C4-2B (cell line): ENCODE measurements around the gene GADD45B.

ENCODE experiments used
- H3K27ac ChIP-seq: fragments of 450-650 bp; 2 replicates; pipeline ENCODE4 v1.5.1; 2017
- ZFX ChIP-seq: fragments of 450-650 bp; IDR thresholded peaks from 2 replicates; pipeline ENCODE4 v1.6.1; 2017
- TF ChIP-seq, protein P1 (sequence below): fragments of 450-650 bp; conservative IDR thresholded peaks from 2 replicates; pipeline ENCODE4 v1.5.1; 2017; ENCODE audit warnings: mild to moderate bottlenecking

GADD45B gene

DNA sequence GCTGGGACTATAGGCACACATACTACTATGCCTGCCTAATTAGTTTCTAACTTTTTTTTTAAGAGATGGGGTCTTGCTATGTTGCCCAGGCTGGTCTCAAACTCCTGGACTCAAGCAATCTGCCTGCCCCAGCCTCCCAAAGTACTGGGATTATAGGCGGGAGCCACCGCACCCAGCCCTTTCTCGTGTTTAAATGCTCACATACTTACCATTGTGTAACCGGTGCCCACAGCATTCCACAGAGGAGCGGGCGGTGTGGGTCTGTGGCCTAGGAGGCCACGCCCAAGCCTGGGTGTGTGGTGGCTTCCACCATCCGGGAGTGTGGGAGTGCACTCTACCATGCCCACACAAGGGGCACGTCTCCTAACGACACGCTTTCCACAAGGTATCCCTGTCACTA lies 26.9 kb upstream of the GADD45B start:
- no peak overlapping the region for H3K27ac ChIP-seq
- no peak for TF ChIP-seq ZFX
- TF ChIP-seq, protein P1, sequence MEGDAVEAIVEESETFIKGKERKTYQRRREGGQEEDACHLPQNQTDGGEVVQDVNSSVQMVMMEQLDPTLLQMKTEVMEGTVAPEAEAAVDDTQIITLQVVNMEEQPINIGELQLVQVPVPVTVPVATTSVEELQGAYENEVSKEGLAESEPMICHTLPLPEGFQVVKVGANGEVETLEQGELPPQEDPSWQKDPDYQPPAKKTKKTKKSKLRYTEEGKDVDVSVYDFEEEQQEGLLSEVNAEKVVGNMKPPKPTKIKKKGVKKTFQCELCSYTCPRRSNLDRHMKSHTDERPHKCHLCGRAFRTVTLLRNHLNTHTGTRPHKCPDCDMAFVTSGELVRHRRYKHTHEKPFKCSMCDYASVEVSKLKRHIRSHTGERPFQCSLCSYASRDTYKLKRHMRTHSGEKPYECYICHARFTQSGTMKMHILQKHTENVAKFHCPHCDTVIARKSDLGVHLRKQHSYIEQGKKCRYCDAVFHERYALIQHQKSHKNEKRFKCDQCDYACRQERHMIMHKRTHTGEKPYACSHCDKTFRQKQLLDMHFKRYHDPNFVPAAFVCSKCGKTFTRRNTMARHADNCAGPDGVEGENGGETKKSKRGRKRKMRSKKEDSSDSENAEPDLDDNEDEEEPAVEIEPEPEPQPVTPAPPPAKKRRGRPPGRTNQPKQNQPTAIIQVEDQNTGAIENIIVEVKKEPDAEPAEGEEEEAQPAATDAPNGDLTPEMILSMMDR: no peak

DNA sequence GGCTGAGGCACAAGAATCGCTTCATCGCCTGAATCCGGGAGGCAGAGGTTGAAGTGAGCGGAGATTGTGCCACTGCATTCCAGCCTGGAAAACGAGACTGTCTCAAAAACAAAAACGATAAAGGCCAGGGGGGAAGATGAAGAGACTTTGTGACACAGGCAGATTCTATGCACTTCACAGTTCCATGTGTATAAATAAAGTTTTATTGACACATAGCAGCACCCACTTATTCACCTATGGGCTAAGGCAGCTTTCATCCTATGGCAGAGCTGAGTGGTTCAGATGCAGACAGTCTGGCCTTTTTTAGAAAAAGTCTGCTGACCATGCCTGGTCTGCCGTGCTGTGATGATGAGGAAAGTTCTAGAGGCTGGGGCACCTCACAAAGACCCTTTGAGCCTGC lies 24.8 kb upstream of the GADD45B start:
- no peak for TF ChIP-seq ZFX
- TF ChIP-seq, protein P1: no peak
- no peak overlapping the region for H3K27ac ChIP-seq

DNA sequence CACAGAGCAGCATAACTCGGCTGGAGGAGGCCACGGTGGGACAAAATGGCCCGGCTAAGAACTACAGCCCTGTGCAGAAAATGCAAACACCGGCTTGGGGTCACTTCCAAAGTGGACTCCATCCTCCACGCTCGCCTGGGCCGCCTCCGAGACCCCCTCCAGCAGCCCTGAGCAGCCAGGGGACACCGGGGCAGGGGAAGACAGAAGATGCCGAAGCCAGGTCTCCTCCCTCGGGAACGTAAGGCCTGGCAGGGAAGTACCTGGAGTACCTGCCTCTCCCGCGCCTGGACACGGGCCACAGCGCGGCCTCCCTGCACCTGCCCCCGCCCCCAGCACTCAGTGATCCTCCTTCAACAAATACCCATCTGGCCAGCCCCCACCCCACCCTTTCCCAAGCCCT lies 24.2 kb upstream of the GADD45B start:
- H3K27ac ChIP-seq: no peak overlapping the region
- TF ChIP-seq, protein P1: no peak
- no peak for TF ChIP-seq ZFX

DNA sequence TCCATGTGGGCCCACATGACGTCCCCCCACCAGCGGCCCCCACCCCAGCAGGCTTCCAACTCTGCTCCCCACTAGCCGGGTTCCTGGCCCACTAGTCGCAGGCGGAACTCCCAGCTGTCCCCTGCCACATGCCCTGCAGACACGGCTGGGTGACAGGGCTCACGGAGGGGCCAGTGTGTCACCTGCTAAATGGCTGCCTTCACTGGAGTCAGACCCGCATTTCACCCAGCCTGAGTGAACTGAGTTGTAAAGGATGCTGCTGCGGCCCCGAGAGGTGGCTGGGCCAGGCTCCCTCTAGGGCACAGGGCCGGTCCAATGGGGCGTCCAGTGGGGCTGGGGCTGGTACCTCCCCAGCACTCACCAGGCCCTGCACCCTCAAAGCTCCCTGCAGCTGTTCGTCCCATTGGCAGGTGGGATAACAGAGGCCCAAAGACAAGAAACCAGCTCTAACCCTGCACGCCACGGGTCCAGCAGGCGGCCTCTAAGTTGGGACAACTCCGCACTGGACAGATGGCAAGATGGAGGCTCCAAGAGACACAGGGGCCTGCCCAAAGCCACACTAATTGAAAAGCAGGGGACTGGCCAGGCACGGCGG lies 22.4 kb upstream of the GADD45B start:
- TF ChIP-seq, protein P1: no peak
- no peak for TF ChIP-seq ZFX
- no peak overlapping the region for H3K27ac ChIP-seq

DNA sequence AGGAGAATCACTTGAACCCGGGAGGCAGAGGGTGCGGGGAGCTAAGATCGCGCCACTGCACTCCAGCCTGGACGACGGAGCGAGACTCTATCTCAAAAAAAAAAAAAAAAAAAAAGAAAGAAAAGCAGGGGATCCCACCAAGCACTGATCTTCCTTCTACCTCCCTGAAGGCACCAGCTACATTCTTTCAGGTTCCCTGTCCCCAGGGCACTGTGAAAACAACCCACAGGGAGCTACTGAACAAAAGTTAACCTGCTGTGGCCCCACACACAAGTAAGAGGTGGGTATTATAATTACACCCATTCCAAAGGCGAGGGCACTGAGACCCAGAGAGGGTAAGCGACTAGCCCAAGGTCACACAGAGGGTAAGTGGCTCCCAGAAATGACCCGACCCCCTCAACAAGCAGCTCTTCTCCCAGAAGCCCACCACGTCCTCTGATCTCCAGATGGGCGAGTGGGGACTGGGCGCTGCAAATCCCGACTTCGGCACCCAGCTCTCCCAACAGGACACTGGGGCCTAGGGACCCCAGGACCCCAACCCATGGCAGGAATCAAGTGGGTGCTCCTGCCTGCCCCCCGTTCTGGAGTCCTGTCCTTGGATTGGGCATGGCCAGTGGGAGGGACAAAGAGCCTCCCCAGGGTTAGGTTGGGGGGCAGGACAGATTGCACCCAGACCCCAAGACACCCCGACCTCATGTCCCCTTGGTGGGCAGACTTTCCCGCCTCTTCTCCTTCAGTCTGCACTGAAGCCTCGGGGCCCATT lies 21.5 kb upstream of the GADD45B start:
- H3K27ac ChIP-seq: no peak overlapping the region
- TF ChIP-seq, protein P1: no peak
- no peak for TF ChIP-seq ZFX

DNA sequence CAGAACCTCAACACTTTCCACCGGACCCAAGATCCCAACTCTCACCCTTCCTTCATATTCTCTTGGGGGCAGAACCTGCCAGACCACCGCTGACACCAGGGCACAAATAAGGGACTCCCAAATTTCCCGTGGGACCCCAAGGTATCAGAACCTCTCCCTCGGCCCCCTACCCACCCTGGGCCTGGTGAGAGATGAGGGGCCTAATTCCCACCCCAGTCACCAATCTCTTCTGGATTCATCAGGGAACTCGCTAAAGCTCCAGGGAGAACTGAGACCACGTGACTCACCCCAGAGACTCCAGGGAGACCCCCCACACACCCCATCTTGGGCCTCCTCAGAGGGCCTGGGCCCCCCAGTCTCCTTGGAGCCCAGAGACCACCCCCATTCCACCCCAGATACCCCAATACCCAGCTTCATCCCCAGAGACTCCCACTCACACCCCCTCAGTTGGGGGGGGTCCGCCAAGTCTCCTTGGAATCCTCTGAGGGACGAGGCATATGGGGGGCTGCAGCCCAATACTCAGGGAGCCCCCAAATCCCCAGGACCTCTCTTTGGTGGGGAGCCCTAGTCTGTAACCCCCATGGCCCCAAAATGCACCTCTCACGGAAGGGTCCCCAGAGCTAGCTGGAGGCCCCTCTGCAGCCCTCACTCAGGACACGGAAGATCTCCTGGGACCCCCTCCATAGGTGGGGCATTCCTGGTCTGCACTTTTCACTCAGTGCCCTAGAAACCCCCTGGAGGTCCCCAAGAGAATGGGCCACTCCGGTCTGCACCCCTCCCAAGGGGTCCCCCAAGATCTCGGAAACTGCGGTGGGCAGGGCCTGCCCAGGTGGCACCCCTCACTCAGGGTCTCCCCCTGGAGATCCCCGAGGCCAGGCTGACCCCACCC lies 20.7 kb upstream of the GADD45B start:
- TF ChIP-seq, protein P1: no peak
- no peak for TF ChIP-seq ZFX
- H3K27ac ChIP-seq: peak overlapping the region; percentile 97
